Measurements from ENCODE around the gene SINHCAF. TPM values are rescaled to one million over a fixed set of nuclear protein-coding genes. Genes with fewer than 3 reads are reported as not detected.
A peak's percentile ranks its signal among the peaks of the same experiment; 100 is the strongest.

The SINHCAF gene
- total RNA-seq, 1 experiment from 2014 or later, result 68.8 TPM

DNA sequence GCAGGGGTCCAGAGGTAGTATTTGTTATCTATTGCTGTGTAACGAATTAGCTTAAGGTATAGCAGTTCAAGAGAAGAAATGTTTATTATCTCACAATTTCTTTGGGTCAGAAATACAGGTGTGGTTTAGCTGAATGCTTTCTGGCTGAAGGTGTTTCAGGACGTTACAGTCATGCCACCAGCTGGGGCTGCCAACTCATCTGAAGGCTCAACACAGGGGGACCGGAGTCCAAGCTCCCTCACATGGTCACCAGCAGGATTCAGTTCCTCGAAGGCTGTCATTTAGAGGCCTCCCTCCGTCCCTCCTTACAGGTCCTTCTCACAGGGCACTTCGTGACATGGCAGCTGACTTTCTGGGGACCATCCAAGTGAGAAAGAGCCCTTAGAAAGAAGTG, 37.5 kb upstream of the SINHCAF start:
- Histone ChIP-seq H3K27ac (ENCODE audit: low read length) (no peak overlapping the region), H3K27me3 (ENCODE audit: control insufficient read depth, insufficient read depth, low read length) (no peaks in the 10 kb centered on the region), H3K36me3 (ENCODE audit: control insufficient read depth, insufficient read depth, low read length) (no peaks in the 10 kb centered on the region), H3K9me3 (ENCODE audit: control insufficient read depth, insufficient read depth, low read depth, low read length) (no peaks in the 10 kb centered on the region), H3K4me3 (ENCODE audit: low read depth in 2 of 2, low read length in 2 of 2) (no peak overlapping the region), H3K4me1 (ENCODE audit: control insufficient read depth, insufficient read depth, low read length) (peaks cover 12% of the 10 kb centered on the region)
- ATAC-seq (no peak), DNase-seq (ENCODE audit: low read depth, low spot score) (no peak)
- in situ Hi-C loops (cut with HindIII; ENCODE audit: low pct_unique_long_range_greater_than_20kb, low sequenced_read_pairs), result no loop called here
- no TSS peak for BruUV-seq (replicated peaks)
- TF ChIP-seq SIN3A (IDR thresholded peaks at IDR 0.05; ENCODE audit: borderline replicate concordance, insufficient read depth, low read depth, low read length), result no peak
- no peak for TF ChIP-seq POLR2AphosphoS5 (IDR thresholded peaks at IDR 0.05; ENCODE audit: low read depth, low read length)
- TF ChIP-seq TCF7L2 (IDR thresholded peaks at IDR 0.05; ENCODE audit: low read depth, low read length), result no peak
- TF ChIP-seq, protein P1, sequence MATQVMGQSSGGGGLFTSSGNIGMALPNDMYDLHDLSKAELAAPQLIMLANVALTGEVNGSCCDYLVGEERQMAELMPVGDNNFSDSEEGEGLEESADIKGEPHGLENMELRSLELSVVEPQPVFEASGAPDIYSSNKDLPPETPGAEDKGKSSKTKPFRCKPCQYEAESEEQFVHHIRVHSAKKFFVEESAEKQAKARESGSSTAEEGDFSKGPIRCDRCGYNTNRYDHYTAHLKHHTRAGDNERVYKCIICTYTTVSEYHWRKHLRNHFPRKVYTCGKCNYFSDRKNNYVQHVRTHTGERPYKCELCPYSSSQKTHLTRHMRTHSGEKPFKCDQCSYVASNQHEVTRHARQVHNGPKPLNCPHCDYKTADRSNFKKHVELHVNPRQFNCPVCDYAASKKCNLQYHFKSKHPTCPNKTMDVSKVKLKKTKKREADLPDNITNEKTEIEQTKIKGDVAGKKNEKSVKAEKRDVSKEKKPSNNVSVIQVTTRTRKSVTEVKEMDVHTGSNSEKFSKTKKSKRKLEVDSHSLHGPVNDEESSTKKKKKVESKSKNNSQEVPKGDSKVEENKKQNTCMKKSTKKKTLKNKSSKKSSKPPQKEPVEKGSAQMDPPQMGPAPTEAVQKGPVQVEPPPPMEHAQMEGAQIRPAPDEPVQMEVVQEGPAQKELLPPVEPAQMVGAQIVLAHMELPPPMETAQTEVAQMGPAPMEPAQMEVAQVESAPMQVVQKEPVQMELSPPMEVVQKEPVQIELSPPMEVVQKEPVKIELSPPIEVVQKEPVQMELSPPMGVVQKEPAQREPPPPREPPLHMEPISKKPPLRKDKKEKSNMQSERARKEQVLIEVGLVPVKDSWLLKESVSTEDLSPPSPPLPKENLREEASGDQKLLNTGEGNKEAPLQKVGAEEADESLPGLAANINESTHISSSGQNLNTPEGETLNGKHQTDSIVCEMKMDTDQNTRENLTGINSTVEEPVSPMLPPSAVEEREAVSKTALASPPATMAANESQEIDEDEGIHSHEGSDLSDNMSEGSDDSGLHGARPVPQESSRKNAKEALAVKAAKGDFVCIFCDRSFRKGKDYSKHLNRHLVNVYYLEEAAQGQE (IDR thresholded peaks at IDR 0.05; ENCODE audit: insufficient read depth in 1 of 2, low read depth in 2 of 2, low read length in 1 of 2), result no peak
- TF ChIP-seq, protein P2, sequence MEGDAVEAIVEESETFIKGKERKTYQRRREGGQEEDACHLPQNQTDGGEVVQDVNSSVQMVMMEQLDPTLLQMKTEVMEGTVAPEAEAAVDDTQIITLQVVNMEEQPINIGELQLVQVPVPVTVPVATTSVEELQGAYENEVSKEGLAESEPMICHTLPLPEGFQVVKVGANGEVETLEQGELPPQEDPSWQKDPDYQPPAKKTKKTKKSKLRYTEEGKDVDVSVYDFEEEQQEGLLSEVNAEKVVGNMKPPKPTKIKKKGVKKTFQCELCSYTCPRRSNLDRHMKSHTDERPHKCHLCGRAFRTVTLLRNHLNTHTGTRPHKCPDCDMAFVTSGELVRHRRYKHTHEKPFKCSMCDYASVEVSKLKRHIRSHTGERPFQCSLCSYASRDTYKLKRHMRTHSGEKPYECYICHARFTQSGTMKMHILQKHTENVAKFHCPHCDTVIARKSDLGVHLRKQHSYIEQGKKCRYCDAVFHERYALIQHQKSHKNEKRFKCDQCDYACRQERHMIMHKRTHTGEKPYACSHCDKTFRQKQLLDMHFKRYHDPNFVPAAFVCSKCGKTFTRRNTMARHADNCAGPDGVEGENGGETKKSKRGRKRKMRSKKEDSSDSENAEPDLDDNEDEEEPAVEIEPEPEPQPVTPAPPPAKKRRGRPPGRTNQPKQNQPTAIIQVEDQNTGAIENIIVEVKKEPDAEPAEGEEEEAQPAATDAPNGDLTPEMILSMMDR (IDR thresholded peaks at IDR 0.05), result no peak
- CTCF ChIA-PET, result interaction anchor here (0.5 to 1.1 kb wide), 2 partner anchors 9 to 40 kb away, joined by 3 to 4 read pairs; no protein-coding TSS in a partner anchor
- intact Hi-C loops (cut with micrococcal nuclease; ENCODE audit: unreplicated experiment), result loop anchor here (1.0 kb wide), 1 partner anchor 111 kb away; no protein-coding TSS in a partner anchor
- POLR2A ChIA-PET, result interaction anchor here (0.6 kb wide), 1 partner anchor 1483 kb away, joined by 5 read pairs; no protein-coding TSS in a partner anchor

DNA sequence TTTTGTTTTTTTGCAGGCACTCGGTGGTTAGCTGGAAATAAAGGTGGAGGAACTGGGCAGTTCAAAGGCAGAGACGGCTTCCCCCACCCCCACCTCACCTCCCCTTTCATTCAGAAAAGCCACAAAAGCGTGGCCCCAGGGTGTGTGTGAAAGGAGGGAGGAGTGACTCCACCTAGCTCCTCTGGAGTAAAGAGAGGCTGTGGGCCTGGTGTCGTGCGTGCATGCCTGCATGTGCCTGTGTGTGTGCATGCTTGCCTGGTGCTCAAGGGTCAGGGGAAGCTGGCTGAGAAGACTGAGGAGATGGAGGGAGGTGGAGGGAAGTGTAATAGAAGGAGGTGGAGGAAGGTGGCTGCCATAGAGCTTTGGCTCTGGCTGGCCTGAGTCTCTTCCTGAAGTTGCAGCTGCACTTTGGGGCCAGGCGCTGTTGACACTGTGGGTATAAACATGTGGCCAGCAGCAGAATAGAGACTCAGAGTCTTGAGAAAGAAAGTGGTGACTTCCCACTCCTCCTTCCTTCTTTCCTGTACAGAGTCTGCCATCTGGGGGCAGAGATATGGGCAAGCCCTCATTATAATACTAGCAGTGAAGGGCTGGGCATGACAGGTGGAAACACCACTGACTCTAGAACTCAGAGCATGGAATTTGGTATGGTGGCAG, 36.9 kb upstream of the SINHCAF start:
- TF ChIP-seq, protein P1 (IDR thresholded peaks at IDR 0.05; ENCODE audit: insufficient read depth in 1 of 2, low read depth in 2 of 2, low read length in 1 of 2), result no peak
- TF ChIP-seq, protein P2 (IDR thresholded peaks at IDR 0.05), result no peak
- TF ChIP-seq POLR2AphosphoS5 (IDR thresholded peaks at IDR 0.05; ENCODE audit: low read depth, low read length) (no peak), TCF7L2 (IDR thresholded peaks at IDR 0.05; ENCODE audit: low read depth, low read length) (no peak), SIN3A (IDR thresholded peaks at IDR 0.05; ENCODE audit: borderline replicate concordance, insufficient read depth, low read depth, low read length) (no peak)
- peak; percentile 77 for ATAC-seq
- H3K27ac ChIP-seq (ENCODE audit: low read length), result peak overlapping the region; percentile 14; the same call in 1 of the 2 replicates
- ChIA-PET POLR2A (no interaction called here), CTCF (interaction anchor here (0.5 to 1.1 kb wide), 3 partner anchors 9 to 40 kb away, joined by 3 to 4 read pairs (median 4); no protein-coding TSS in a partner anchor)
- no TSS peak for BruUV-seq (replicated peaks)
- intact Hi-C loops (cut with micrococcal nuclease; ENCODE audit: unreplicated experiment) (loop anchor here (1.0 kb wide), 1 partner anchor 111 kb away; no protein-coding TSS in a partner anchor), in situ Hi-C loops (cut with HindIII; ENCODE audit: low pct_unique_long_range_greater_than_20kb, low sequenced_read_pairs) (no loop called here)
- no peaks in the 10 kb centered on the region for H3K27me3 ChIP-seq (ENCODE audit: control insufficient read depth, insufficient read depth, low read length)
- peaks cover 12% of the 10 kb centered on the region for H3K4me1 ChIP-seq (ENCODE audit: control insufficient read depth, insufficient read depth, low read length)
- peak overlapping the region; percentile 16 to 43; a peak in 3 of 4 replicates for H3K4me3 ChIP-seq (ENCODE audit: low read depth in 2 of 2, low read length in 2 of 2)
- DNase-seq (ENCODE audit: low read depth, low spot score), result no peak
- no peaks in the 10 kb centered on the region for H3K36me3 ChIP-seq (ENCODE audit: control insufficient read depth, insufficient read depth, low read length)
- H3K9me3 ChIP-seq (ENCODE audit: control insufficient read depth, insufficient read depth, low read depth, low read length), result no peaks in the 10 kb centered on the region

Measured in Panc1 (cell line).